Activated CD4-positive, alpha-beta T cell treated with anti-CD3 and anti-CD28 coated beads, Interleukin-2, amount 10 ng/mL, durations not matched to agents 24 days and 14 days (primary cell): ENCODE data around the gene PCGF3. TPM values are rescaled to one million over a fixed set of nuclear protein-coding genes. Genes with fewer than 3 reads are reported as not detected.
"Not testable (repeated sequence)": the region's sequence is repeated elsewhere in the genome, so short reads cannot be mapped to it uniquely, and the experiment has no call there.

ENCODE experiments used
- DNase-seq: peaks from one replicate; pipeline ENCODE4 v3.0.0; 2022
- H3K27ac Mint-ChIP-seq: one replicate; pipeline ENCODE4 v1.8.0; 2022; ENCODE audit warnings: mild to moderate bottlenecking, mixed read lengths
- H3K27me3 Mint-ChIP-seq: one replicate; pipeline ENCODE4 v1.8.0; 2022; ENCODE audit warnings: mixed read lengths
- H3K36me3 Mint-ChIP-seq: one replicate; pipeline ENCODE4 v1.8.0; 2022; ENCODE audit warnings: low read depth, mild to moderate bottlenecking, mixed read lengths
- H3K4me1 Mint-ChIP-seq: one replicate; pipeline ENCODE4 v1.8.0; 2021; ENCODE audit warnings: mixed read lengths
- H3K4me3 Mint-ChIP-seq: one replicate; pipeline ENCODE4 v1.8.0; 2022; ENCODE audit warnings: mild to moderate bottlenecking, moderate library complexity, mixed read lengths
- H3K9me3 Mint-ChIP-seq: one replicate; pipeline ENCODE4 v1.8.0; 2021; ENCODE audit warnings: mixed read lengths
- intact Hi-C: fragments of 100-400 bp; cut with micrococcal nuclease; formaldehyde crosslinking; loops from one replicate; pipeline ENCODE4 v1.15.1; 2023
- total RNA-seq: library from RNA; stranded (reverse); gene quantifications from 2 replicates; pipeline ENCODE4 v1.2.3, GENCODE V29; 2022

The PCGF3 gene
- total RNA-seq, 1 donor from 2014 or later = 34.5 TPM

DNA sequence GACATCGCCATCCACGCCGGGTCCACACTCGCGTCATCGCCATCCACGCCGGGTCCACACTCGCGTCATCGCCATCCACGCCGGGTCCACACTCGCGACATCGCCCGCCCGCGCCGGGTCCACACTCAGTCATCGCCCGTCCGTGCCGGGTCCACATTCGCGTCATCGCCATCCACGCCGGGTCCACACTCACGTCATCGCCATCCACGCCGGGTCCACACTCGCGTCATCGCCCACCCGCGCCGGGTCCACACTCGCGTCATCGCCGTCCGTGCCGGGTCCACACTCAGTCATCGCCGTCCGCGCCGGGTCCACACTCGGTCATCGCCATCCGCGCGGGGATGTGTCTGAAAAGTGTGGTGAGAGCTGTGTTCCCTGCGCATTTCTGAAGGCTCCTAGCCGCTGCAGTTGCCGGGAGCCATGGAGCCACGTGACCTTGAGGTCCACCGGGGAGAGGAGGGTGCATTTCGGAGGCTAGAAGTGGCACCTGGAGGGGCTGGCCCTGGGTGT is 17.3 kb downstream of the PCGF3 start:
- Mint-ChIP-seq H3K4me1 (peaks cover 2% of the 10 kb centered on the region), H3K4me3 (no peak overlapping the region), H3K27ac (no peak overlapping the region), H3K36me3 (peaks cover 31% of the 10 kb centered on the region), H3K9me3 (no peaks in the 10 kb centered on the region), H3K27me3 (no peaks in the 10 kb centered on the region)
- intact Hi-C loops = no loop called here
- no peak for DNase-seq

- H3K27ac Mint-ChIP-seq = no peak overlapping the region
- intact Hi-C loops = no loop called here
Measured at GRCh38 chr4:723751-724530, 18.3 kb downstream of the PCGF3 start.

GRCh38 chr4:725391-726234 is 20.0 kb downstream of the PCGF3 start:
- Mint-ChIP-seq H3K9me3 (no peaks in the 10 kb centered on the region), H3K27me3 (no peaks in the 10 kb centered on the region), H3K4me1 (peaks cover 2% of the 10 kb centered on the region), H3K36me3 (peaks cover 26% of the 10 kb centered on the region), H3K4me3 (no peak overlapping the region), H3K27ac (no peak overlapping the region)
- intact Hi-C loops = no loop called here
- no peak for DNase-seq

More at GRCh38 chr4:723751-724530, 18.3 kb downstream of the PCGF3 start:
- no peaks in the 10 kb centered on the region for H3K9me3 Mint-ChIP-seq
- H3K4me3 Mint-ChIP-seq = no peak overlapping the region
- H3K4me1 Mint-ChIP-seq = peaks cover 2% of the 10 kb centered on the region
- no peaks in the 10 kb centered on the region for H3K27me3 Mint-ChIP-seq
- H3K36me3 Mint-ChIP-seq = peaks cover 31% of the 10 kb centered on the region
- no peak for DNase-seq

- peaks cover 2% of the 10 kb centered on the region for H3K4me1 Mint-ChIP-seq
- intact Hi-C loops = no loop called here
- H3K4me3 Mint-ChIP-seq = no peak overlapping the region
- no peaks in the 10 kb centered on the region for H3K27me3 Mint-ChIP-seq
- DNase-seq = no peak
- H3K9me3 Mint-ChIP-seq = no peaks in the 10 kb centered on the region
- H3K36me3 Mint-ChIP-seq = peaks cover 25% of the 10 kb centered on the region
- no peak overlapping the region for H3K27ac Mint-ChIP-seq
Measured at GRCh38 chr4:726235-726787, 20.7 kb downstream of the PCGF3 start.

DNA sequence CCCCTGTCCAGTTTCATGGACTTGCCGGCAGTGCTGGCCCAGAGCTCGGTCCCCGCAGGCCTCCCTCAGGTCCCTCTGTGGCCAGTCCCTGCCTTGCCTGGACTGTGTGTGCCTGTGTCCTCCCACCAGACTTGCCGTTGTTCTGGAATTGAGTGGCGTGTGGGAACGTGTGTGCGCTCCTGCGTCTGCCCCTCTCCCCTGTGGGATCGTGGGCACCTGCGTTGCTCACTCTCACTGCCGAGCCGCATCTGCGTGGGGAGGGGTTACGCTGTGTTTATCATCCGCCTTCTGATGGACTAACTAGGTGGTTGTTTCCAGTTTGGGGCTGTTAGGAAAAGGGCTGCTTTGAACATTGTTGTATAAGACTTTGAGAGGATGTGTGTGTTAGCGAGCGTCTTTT is 21.2 kb downstream of the PCGF3 start:
- Mint-ChIP-seq H3K9me3 (no peaks in the 10 kb centered on the region), H3K27me3 (no peaks in the 10 kb centered on the region), H3K36me3 (peaks cover 20% of the 10 kb centered on the region), H3K27ac (no peak overlapping the region), H3K4me1 (no peaks in the 10 kb centered on the region), H3K4me3 (no peak overlapping the region)
- intact Hi-C loops = no loop called here
- no peak for DNase-seq

DNA sequence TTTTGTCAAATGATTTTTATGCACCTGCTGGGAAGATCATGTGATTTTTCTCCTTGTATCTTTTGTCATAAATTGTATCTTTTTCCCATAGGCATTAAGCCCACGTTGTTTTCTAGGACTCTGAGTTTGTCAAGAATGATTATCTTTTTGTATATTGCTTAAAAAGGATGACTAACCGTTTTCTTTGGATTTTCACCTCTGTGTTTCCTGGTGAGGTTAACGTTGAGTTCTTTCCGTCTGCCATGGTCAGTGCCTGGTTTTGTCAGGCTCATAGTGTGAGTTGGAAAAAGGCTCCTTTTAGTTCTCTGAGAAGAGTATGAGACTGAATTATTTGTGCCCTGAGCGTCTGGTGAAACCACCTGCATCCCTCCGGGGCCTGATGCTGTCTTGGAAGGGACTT is 21.9 kb downstream of the PCGF3 start:
- DNase-seq = no peak
- no peaks in the 10 kb centered on the region for H3K9me3 Mint-ChIP-seq
- intact Hi-C loops = no loop called here
- no peaks in the 10 kb centered on the region for H3K27me3 Mint-ChIP-seq
- H3K4me3 Mint-ChIP-seq = no peak overlapping the region
- H3K27ac Mint-ChIP-seq = no peak overlapping the region
- H3K4me1 Mint-ChIP-seq = no peaks in the 10 kb centered on the region
- peaks cover 16% of the 10 kb centered on the region for H3K36me3 Mint-ChIP-seq

- no peaks in the 10 kb centered on the region for H3K9me3 Mint-ChIP-seq
- no peak for DNase-seq
- intact Hi-C loops = no loop called here
- no peaks in the 10 kb centered on the region for H3K27me3 Mint-ChIP-seq
- no peak overlapping the region for H3K4me3 Mint-ChIP-seq
- peaks cover 19% of the 10 kb centered on the region for H3K36me3 Mint-ChIP-seq
- H3K4me1 Mint-ChIP-seq = no peaks in the 10 kb centered on the region
- H3K27ac Mint-ChIP-seq = no peak overlapping the region
Measured at GRCh38 chr4:729336-730315, 24.0 kb downstream of the PCGF3 start.

DNA sequence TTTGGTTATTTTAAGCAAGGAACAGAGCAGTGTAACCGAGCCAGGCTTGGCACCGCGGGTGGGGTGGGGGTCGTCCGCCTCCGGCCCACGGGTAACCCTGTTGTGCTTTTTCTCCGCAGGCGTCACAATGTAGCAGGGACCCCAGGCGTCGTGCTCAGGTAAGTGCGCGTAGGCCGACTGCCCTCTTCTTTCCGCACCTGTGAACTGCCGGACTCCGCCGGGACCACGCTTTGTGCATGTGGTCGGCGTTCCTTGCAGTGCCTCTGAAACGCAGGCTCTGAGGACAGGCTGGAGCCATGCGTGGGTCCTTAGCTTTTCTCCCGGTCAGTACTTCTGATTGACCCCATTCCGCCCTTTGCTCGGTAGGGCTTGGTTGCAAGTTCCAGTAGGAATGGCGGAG is 24.9 kb downstream of the PCGF3 start:
- Mint-ChIP-seq H3K4me1 (no peaks in the 10 kb centered on the region), H3K36me3 (peaks cover 27% of the 10 kb centered on the region), H3K27ac (no peak overlapping the region), H3K27me3 (no peaks in the 10 kb centered on the region), H3K9me3 (no peaks in the 10 kb centered on the region), H3K4me3 (no peak overlapping the region)
- intact Hi-C loops = no loop called here
- DNase-seq = no peak

GRCh38 chr4:730946-731904 is 25.6 kb downstream of the PCGF3 start:
- DNase-seq, H3K4me1 Mint-ChIP-seq, H3K9me3 Mint-ChIP-seq, intact Hi-C loops, H3K4me3 Mint-ChIP-seq, H3K27ac Mint-ChIP-seq, H3K27me3 Mint-ChIP-seq: not testable (repeated sequence)
- peaks cover 30% of the 10 kb centered on the region for H3K36me3 Mint-ChIP-seq

GRCh38 chr4:731954-732353 is 26.3 kb downstream of the PCGF3 start:
- H3K27ac Mint-ChIP-seq, H3K4me3 Mint-ChIP-seq, intact Hi-C loops, H3K27me3 Mint-ChIP-seq, H3K4me1 Mint-ChIP-seq, H3K9me3 Mint-ChIP-seq, DNase-seq: not testable (repeated sequence)
- peaks cover 30% of the 10 kb centered on the region for H3K36me3 Mint-ChIP-seq

DNA sequence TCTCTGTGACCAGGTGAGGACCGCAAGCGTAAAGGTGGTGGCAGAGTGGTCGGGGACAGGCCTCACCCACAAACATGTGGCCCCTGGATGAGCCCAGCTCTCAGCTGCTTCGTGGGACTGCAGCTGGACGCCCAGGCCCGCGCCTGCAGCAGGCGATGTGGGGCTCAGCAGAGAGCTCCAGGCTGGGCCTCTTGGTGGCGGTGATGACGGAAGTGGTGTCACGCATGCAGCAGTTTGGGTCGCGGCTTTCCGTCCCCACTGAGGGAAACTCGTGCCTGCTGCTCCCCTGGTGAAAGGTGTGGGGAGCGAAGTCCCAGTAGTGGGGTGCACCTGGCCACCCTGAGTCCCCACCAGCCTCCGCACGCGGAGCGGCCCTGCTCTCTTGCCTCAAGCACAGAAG is 26.9 kb downstream of the PCGF3 start:
- Mint-ChIP-seq H3K4me3 (no peak overlapping the region), H3K27me3 (no peaks in the 10 kb centered on the region), H3K9me3 (no peaks in the 10 kb centered on the region), H3K27ac (no peak overlapping the region), H3K4me1 (no peaks in the 10 kb centered on the region), H3K36me3 (peaks cover 34% of the 10 kb centered on the region)
- intact Hi-C loops = no loop called here
- DNase-seq = no peak

- H3K4me1 Mint-ChIP-seq = no peaks in the 10 kb centered on the region
- DNase-seq = no peak
- H3K36me3 Mint-ChIP-seq = peaks cover 38% of the 10 kb centered on the region
- intact Hi-C loops = no loop called here
- no peaks in the 10 kb centered on the region for H3K9me3 Mint-ChIP-seq
- no peak overlapping the region for H3K27ac Mint-ChIP-seq
- H3K27me3 Mint-ChIP-seq = no peaks in the 10 kb centered on the region
- no peak overlapping the region for H3K4me3 Mint-ChIP-seq
Measured at GRCh38 chr4:732911-733630, 27.4 kb downstream of the PCGF3 start.
